ENCODE measurements around the gene MSX2. TPM values are rescaled to one million over a fixed set of nuclear protein-coding genes. Genes with fewer than 3 reads are reported as not detected.
A peak's percentile ranks its signal among the peaks of the same experiment; 100 is the strongest.
"Not testable (repeated sequence)": the region's sequence is repeated elsewhere in the genome, so short reads cannot be mapped to it uniquely, and the experiment has no call there.

MSX2 gene
- total RNA-seq, 1 donor from 2014 or later: not detected

DNA sequence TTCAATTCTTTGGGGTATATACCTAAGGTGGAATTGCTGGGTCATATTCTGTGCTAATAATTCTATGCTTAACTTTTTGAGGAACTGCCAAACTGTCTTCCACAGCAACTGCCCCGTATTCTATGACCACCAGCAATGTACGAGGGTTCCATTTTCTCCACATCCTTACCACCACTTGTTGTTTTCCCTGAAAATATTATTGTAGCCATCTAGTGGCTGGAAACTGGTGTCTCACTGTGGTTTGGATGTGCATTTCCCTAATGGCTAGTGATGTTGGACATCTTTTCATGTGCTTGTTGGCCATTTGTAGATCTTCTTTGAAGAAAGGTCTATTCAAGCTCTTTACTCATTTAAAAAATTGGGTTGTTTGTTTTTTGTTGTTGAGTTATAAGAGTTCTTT lies 30.7 kb downstream of the MSX2 start:
- no peak for DNase-seq (ENCODE audit: low spot score in 2 of 2)
- intact Hi-C loops (cut with DNase I): no loop called here
- H3K27me3 ChIP-seq: no peaks in the 10 kb centered on the region
- H3K27ac ChIP-seq: no peak overlapping the region
- H3K9me3 ChIP-seq: no peaks in the 10 kb centered on the region
- no peak overlapping the region for H3K4me3 ChIP-seq
- H3K36me3 ChIP-seq: no peaks in the 10 kb centered on the region
- peaks cover 0 to 8% of the 10 kb centered on the region in 2 donors for H3K4me1 ChIP-seq
- TF ChIP-seq, protein P1, sequence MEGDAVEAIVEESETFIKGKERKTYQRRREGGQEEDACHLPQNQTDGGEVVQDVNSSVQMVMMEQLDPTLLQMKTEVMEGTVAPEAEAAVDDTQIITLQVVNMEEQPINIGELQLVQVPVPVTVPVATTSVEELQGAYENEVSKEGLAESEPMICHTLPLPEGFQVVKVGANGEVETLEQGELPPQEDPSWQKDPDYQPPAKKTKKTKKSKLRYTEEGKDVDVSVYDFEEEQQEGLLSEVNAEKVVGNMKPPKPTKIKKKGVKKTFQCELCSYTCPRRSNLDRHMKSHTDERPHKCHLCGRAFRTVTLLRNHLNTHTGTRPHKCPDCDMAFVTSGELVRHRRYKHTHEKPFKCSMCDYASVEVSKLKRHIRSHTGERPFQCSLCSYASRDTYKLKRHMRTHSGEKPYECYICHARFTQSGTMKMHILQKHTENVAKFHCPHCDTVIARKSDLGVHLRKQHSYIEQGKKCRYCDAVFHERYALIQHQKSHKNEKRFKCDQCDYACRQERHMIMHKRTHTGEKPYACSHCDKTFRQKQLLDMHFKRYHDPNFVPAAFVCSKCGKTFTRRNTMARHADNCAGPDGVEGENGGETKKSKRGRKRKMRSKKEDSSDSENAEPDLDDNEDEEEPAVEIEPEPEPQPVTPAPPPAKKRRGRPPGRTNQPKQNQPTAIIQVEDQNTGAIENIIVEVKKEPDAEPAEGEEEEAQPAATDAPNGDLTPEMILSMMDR (IDR thresholded peaks at IDR 0.05): peak in 1 of 3 experiments; percentile 7

DNA sequence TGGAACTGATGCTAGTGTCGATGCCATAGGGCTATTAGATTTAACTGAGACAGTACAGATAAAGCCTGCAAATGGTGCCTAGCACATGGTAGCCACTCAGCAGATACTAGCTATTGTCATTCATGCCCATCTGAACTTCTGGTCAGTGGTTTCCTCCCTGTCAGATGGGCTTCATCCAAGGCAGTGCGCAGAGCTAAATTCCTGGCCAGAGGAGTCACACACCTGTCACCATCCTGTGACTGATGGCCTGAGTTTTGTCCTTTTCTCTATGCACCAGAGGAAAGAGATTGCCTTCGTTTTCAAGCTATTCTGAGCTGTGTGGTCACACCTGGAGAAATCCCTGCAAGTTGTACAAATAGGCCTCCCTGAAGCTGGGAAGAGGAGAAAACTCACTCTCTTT lies 34.7 kb downstream of the MSX2 start:
- Histone ChIP-seq H3K36me3 (no peaks in the 10 kb centered on the region), H3K9me3 (no peaks in the 10 kb centered on the region), H3K27ac (no peak overlapping the region), H3K4me3 (no peak overlapping the region), H3K4me1 (no peaks in the 10 kb centered on the region), H3K27me3 (no peaks in the 10 kb centered on the region)
- intact Hi-C loops (cut with DNase I): no loop called here
- DNase-seq (ENCODE audit: low spot score in 2 of 2): no peak
- TF ChIP-seq, protein P1 (IDR thresholded peaks at IDR 0.05): no peak

DNA sequence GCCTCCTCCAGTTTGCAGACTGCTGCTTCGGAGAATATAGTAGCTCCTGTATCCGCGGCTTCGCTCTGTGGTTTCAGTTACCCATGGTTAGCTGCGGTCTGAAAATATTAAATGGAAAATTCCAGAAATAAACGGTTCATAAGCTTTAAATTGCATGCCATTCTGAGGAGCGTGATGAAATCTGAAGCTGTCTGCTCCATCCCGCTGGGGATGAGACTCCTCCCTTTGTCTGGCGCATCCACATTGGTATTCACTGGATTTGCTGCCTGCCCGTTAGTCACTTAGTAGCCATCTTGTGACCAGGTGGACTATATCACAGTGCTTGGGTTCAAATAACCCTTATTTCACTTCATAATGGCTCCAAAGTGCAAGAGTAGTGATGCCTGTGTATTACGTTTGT lies 36.3 kb downstream of the MSX2 start:
- DNase-seq (ENCODE audit: low spot score in 2 of 2): no peak

DNA sequence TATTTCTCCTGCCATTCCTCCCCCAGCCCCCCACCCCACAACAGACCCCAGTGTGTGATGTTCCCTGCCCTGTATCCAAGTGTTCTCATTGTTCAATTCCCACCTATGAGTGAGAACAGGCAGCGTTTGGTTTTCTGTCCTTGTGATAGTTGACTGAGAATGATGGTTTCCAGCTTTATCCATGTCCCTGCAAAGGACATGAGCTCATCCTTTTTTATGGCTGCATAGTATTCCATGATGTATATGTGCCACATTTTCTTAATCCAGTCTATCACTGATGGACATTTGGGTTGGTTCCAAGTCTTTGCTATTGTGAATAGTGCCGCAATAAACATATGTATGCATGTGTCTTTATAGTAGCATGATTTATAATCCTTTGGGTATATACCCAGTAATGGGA lies 37.0 kb downstream of the MSX2 start:
- not testable (repeated sequence) for H3K27me3 ChIP-seq

More for the DNA sequence above, 36.3 kb downstream of the MSX2 start:
- Histone ChIP-seq H3K4me1 (no peaks in the 10 kb centered on the region), H3K36me3 (no peaks in the 10 kb centered on the region), H3K27ac (no peak overlapping the region), H3K9me3 (no peaks in the 10 kb centered on the region), H3K4me3 (no peak overlapping the region), H3K27me3 (no peaks in the 10 kb centered on the region)
- TF ChIP-seq, protein P1 (IDR thresholded peaks at IDR 0.05): no peak
- intact Hi-C loops (cut with DNase I): no loop called here

DNA sequence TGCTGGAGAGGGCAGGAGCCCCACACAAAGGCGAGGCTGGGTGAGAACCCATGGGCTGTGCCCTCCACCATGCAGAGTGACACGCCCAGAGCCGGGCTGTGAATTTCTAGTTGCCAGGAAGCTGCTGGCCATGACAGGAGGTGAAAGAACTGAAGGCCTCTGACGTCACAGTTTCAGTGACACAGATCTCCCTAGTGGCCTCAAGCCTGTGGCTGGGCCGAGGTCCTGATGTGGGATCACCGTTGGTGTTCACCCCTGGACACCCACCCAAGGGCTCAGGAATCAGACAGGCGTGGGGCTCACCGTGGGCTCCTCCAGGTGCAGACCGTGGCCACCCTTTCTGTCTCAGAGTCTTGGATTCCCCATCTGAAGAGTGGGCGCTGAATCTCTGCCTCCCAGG lies 39.9 kb downstream of the MSX2 start:
- Histone ChIP-seq H3K27ac (no peak overlapping the region), H3K36me3 (no peaks in the 10 kb centered on the region), H3K27me3 (no peaks in the 10 kb centered on the region), H3K4me1 (no peaks in the 10 kb centered on the region), H3K4me3 (no peak overlapping the region), H3K9me3 (no peaks in the 10 kb centered on the region)
- intact Hi-C loops (cut with DNase I): no loop called here
- TF ChIP-seq, protein P1 (IDR thresholded peaks at IDR 0.05): no peak
- no peak for DNase-seq (ENCODE audit: low spot score in 2 of 2)

More for the DNA sequence above, 37.0 kb downstream of the MSX2 start:
- DNase-seq (ENCODE audit: low spot score in 2 of 2); H3K36me3 ChIP-seq; H3K4me3 ChIP-seq; H3K4me1 ChIP-seq; H3K27ac ChIP-seq; H3K9me3 ChIP-seq; intact Hi-C loops (cut with DNase I): not testable (repeated sequence)

DNA sequence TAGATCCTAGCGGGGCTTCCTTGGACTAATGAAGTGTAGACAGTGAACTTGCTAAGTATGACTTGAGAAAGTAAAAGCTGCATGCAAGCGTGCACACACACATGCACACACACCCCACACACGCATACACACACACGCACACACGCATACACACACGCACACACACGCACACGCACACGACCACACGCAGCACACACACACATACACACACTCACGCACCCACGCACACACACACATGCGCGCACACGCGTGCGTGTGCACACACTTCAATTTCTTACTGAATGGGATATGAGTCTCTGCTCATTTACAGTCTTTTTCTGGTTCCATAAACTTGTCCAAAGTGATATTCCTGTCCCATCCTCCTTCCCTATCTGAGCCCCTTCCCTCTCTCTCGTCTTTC lies 41.2 kb downstream of the MSX2 start:
- DNase-seq (ENCODE audit: low spot score in 2 of 2): no peak
- no peaks in the 10 kb centered on the region for H3K36me3 ChIP-seq
- intact Hi-C loops (cut with DNase I): no loop called here
- no peaks in the 10 kb centered on the region for H3K27me3 ChIP-seq
- no peaks in the 10 kb centered on the region for H3K9me3 ChIP-seq
- TF ChIP-seq, protein P1 (IDR thresholded peaks at IDR 0.05): no peak
- no peak overlapping the region for H3K27ac ChIP-seq
- H3K4me3 ChIP-seq: no peak overlapping the region
- no peaks in the 10 kb centered on the region for H3K4me1 ChIP-seq
